Natural killer cell (primary cell): ENCODE data around the gene STX11. TPM values are rescaled to one million over a fixed set of nuclear protein-coding genes. Genes with fewer than 3 reads are reported as not detected.
A peak's percentile ranks its signal among the peaks of the same experiment; 100 is the strongest.

Source experiments
- ATAC-seq, 3 donors: fragments of 150-1000 bp in 2 of 3; fragments of 200-7000 bp in 1 of 3; cut with Tn5 transposase; 1 replicate in 1 of 3; 2 replicates in 2 of 3; pipeline ENCODE4 v1.10.0; 2021; ENCODE audit warnings: mild to moderate bottlenecking in 2 of 3, moderate library complexity in 2 of 3
- DNase-seq, 2 donors: peaks; one replicate each; pipeline versions ENCODE4 v3.0.0 to v3.0.0-alpha.2; 2013 to 2021; ENCODE audit warnings: mixed read lengths in 1 of 2
- H3K27ac ChIP-seq: one replicate; pipeline ENCODE4 v1.5.1; 2013; ENCODE audit warnings: mild to moderate bottlenecking, low read length
- H3K27me3 ChIP-seq: one replicate; pipeline ENCODE4 v1.6.1; 2013; ENCODE audit warnings: low read length; ENCODE audit not compliant: control insufficient read depth, insufficient read depth
- H3K36me3 ChIP-seq: one replicate; pipeline ENCODE4 v1.6.1; 2013; ENCODE audit warnings: low read length; ENCODE audit not compliant: control insufficient read depth, insufficient read depth
- H3K4me1 ChIP-seq: one replicate; pipeline ENCODE4 v1.6.1; 2013; ENCODE audit warnings: low read length; ENCODE audit not compliant: control insufficient read depth, insufficient read depth
- H3K4me3 ChIP-seq: one replicate; pipeline ENCODE4 v1.5.1; 2013; ENCODE audit warnings: low read length
- H3K9me3 ChIP-seq: one replicate; pipeline ENCODE4 v1.6.1; 2013; ENCODE audit warnings: low read length; ENCODE audit not compliant: control insufficient read depth, insufficient read depth
- H3K27ac Mint-ChIP-seq, 2 donors: one replicate each; pipeline ENCODE4 v1.8.0; 2022; ENCODE audit warnings: mild to moderate bottlenecking in 2 of 2, mixed read lengths in 2 of 2, moderate library complexity in 1 of 2
- H3K27me3 Mint-ChIP-seq, 2 donors: one replicate each; pipeline ENCODE4 v1.8.0; 2022; ENCODE audit warnings: low read depth in 2 of 2, mixed read lengths in 2 of 2
- H3K36me3 Mint-ChIP-seq: one replicate; pipeline ENCODE4 v1.8.0; 2022; ENCODE audit warnings: mixed read lengths
- H3K4me1 Mint-ChIP-seq, 2 donors: one replicate each; pipeline ENCODE4 v1.8.0; 2022; ENCODE audit warnings: mixed read lengths in 2 of 2
- H3K4me3 Mint-ChIP-seq: one replicate; pipeline ENCODE4 v1.8.0; 2022; ENCODE audit warnings: mild to moderate bottlenecking, moderate library complexity, mixed read lengths
- H3K9me3 Mint-ChIP-seq, 2 donors: one replicate each; pipeline ENCODE4 v1.8.0; 2022; ENCODE audit warnings: mixed read lengths in 2 of 2
- CTCF ChIP-seq: fragments of 200-600 bp; IDR thresholded peaks from one replicate; pipeline ENCODE4 v1.8.0; 2022; ENCODE audit warnings: antibody characterized with exemption
- WGBS: methylation state at CpG from one replicate; pipeline ENCODE4 v1.1.7; 2013; ENCODE audit warnings: missing lambda C conversion rate; ENCODE audit not compliant: insufficient coverage; 5-methylcytosine and 5-hydroxymethylcytosine counted together
- intact Hi-C: fragments of 100-400 bp; cut with micrococcal nuclease; formaldehyde crosslinking; loops from one replicate; pipeline ENCODE4 v1.14.2; 2022
- total RNA-seq, 4 donors: library from RNA; stranded (reverse); fragments of 120-200 nt in 1 of 4; gene quantifications; one replicate each; pipeline versions ENCODE4 v1.2.3 to v1.2.4, GENCODE V29; 2013 to 2022

Gene STX11
- total RNA-seq, 3 donors from 2014 or later (not counting 1 experiment from before 2014, with no cell fraction given) = 21.9 to 38.3 (median 34.2) TPM

DNA sequence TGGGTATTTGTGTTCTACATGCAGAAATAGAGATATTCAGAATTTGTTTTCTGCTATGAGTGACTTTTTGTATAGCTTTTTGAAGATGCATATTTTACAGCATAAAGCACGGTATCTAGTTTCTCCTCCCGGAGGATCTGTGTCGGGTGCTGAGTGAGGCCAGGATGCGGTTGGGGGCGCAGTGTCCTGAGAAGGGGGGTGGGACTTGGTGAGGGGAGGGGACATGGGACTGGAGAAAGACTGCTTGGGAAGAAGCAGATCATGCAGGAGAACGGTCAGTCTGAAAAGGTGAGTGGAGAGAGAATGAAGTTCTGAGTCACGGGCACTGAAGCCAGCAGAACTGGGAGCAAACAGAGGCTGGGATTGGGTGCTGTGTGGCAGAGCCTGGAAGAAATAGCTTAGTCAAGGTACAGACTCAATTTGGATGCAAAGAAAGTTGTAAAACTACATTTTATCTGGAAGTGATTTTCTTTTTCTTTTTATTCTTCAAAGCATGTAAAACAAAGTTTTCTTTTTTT, 44.0 kb downstream of the STX11 start:
- Histone ChIP-seq H3K27me3 (no peaks in the 10 kb centered on the region), H3K4me3 (no peak overlapping the region), H3K4me1 (peaks cover 16% of the 10 kb centered on the region), H3K36me3 (peaks cover 3% of the 10 kb centered on the region), H3K9me3 (peaks cover 4% of the 10 kb centered on the region), H3K27ac (no peak overlapping the region)
- Mint-ChIP-seq H3K4me1 (peaks cover 23 to 27% of the 10 kb centered on the region in 2 donors), H3K36me3 (peaks cover 12% of the 10 kb centered on the region), H3K9me3 (peaks cover 0 to 5% of the 10 kb centered on the region in 2 donors), H3K4me3 (no peak overlapping the region), H3K27me3 (peaks cover 3 to 9% of the 10 kb centered on the region in 2 donors), H3K27ac (no peak overlapping the region)
- ATAC-seq (no peak), DNase-seq (no peak)
- no peak for TF ChIP-seq CTCF
- intact Hi-C loops = no loop called here
- 92% methylated on average over 7 of the region's 7 CpGs for WGBS

- no peak for TF ChIP-seq CTCF
- peaks cover 6% of the 10 kb centered on the region for H3K36me3 Mint-ChIP-seq
- Histone ChIP-seq H3K27me3 (no peaks in the 10 kb centered on the region), H3K4me3 (no peak overlapping the region), H3K36me3 (no peaks in the 10 kb centered on the region), H3K9me3 (peaks cover 6% of the 10 kb centered on the region), H3K4me1 (peaks cover 16% of the 10 kb centered on the region), H3K27ac (no peak overlapping the region)
- peaks cover 23 to 27% of the 10 kb centered on the region in 2 donors for H3K4me1 Mint-ChIP-seq
- no peak overlapping the region for H3K4me3 Mint-ChIP-seq
- DNase-seq (no peak), ATAC-seq (no peak)
- H3K27me3 Mint-ChIP-seq = peaks cover 3 to 9% of the 10 kb centered on the region in 2 donors
- H3K9me3 Mint-ChIP-seq = peaks cover 0 to 5% of the 10 kb centered on the region in 2 donors
- 76% methylated on average over 3 of the region's 3 CpGs for WGBS
- intact Hi-C loops = no loop called here
- H3K27ac Mint-ChIP-seq = no peak overlapping the region
These were observed 45.5 kb downstream of the STX11 start for GRCh38 chr6:144195671-144196270.

DNA sequence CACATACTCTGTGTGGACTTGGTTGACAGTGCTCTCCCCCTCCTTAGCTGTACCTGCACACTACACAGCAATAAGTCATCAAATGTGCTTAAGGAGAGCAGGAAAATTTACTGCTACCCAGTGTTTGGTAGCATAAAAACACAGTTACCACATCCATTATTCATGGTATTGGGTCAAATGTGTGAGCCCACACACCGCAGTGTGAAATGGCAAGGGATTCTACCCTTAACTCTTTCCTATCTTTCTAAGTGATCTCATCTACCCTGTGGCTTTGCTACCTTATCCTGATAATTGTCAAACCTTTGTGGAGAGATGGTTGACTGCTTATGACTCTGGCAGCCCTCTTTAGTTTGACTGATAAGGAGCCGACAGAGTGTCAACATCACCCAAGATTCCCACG, 47.6 kb downstream of the STX11 start:
- Mint-ChIP-seq H3K4me3 (peak overlapping the region; percentile 65), H3K27me3 (peaks cover 3 to 9% of the 10 kb centered on the region in 2 donors), H3K27ac (peak overlapping the region; percentile 61 to 73), H3K9me3 (peaks cover 4 to 9% of the 10 kb centered on the region in 2 donors), H3K36me3 (peaks cover 11% of the 10 kb centered on the region), H3K4me1 (peaks cover 17 to 23% of the 10 kb centered on the region in 2 donors)
- no peak overlapping the region for H3K27ac ChIP-seq
- H3K36me3 ChIP-seq = no peaks in the 10 kb centered on the region
- H3K4me1 ChIP-seq = peaks cover 16% of the 10 kb centered on the region
- TF ChIP-seq CTCF = no peak
- H3K9me3 ChIP-seq = peaks cover 20% of the 10 kb centered on the region
- intact Hi-C loops = loop anchor here (2.0 kb wide), 1 partner anchor 47 kb away; the partner anchor contains the start of gene STX11
- H3K4me3 ChIP-seq = no peak overlapping the region
- no peaks in the 10 kb centered on the region for H3K27me3 ChIP-seq
- ATAC-seq (peak; percentile 84 to 93 (median 87)), DNase-seq (peak; percentile 46 to 64)
- 57% methylated on average over 3 of the region's 3 CpGs for WGBS
